Activated T-helper 1 cell treated with anti-CD3 and anti-CD28 coated beads, Interleukin-12 subunit alpha, Interleukin-12 subunit beta, Interleukin-2, Interleukin-4 antibody, amounts not matched to agents 30 ng/mL and 10 ng/mL and 1 ng/mL, durations not matched to agents 14 hours and 24 hours and 36 hours (primary cell): ENCODE results near the gene ZC3H7B. TPM values are rescaled to one million over a fixed set of nuclear protein-coding genes. Genes with fewer than 3 reads are reported as not detected.
"Not testable (repeated sequence)": the region's sequence is repeated elsewhere in the genome, so short reads cannot be mapped to it uniquely, and the experiment has no call there.

Source experiments
- DNase-seq: peaks from one replicate; pipeline ENCODE4 v3.0.0; 2021; ENCODE audit warnings: low spot score
- H3K27ac Mint-ChIP-seq: one replicate; pipeline ENCODE4 v1.8.0; 2021; ENCODE audit warnings: mild to moderate bottlenecking, mixed read lengths
- H3K27me3 Mint-ChIP-seq: one replicate; pipeline ENCODE4 v1.8.0; 2022; ENCODE audit warnings: mild to moderate bottlenecking, moderate library complexity, mixed read lengths; ENCODE audit not compliant: insufficient read depth
- H3K36me3 Mint-ChIP-seq: one replicate; pipeline ENCODE4 v1.8.0; 2021; ENCODE audit warnings: low read depth, mixed read lengths
- H3K4me1 Mint-ChIP-seq: one replicate; pipeline ENCODE4 v1.8.0; 2021; ENCODE audit warnings: low read depth, mixed read lengths
- H3K4me3 Mint-ChIP-seq: one replicate; pipeline ENCODE4 v1.8.0; 2021; ENCODE audit warnings: mild to moderate bottlenecking, moderate library complexity, mixed read lengths
- H3K9me3 Mint-ChIP-seq: one replicate; pipeline ENCODE4 v1.8.0; 2021; ENCODE audit warnings: mixed read lengths
- intact Hi-C: fragments of 100-400 bp; cut with micrococcal nuclease; formaldehyde crosslinking; loops from one replicate; pipeline ENCODE4 v1.15.1; 2024
- total RNA-seq: library from RNA; stranded (reverse); gene quantifications from 2 replicates; pipeline ENCODE4 v1.2.3, GENCODE V29; 2022

ZC3H7B gene
- total RNA-seq, 1 donor from 2014 or later = 77.1 TPM

- H3K27ac Mint-ChIP-seq, H3K27me3 Mint-ChIP-seq, H3K36me3 Mint-ChIP-seq, H3K4me1 Mint-ChIP-seq, DNase-seq, H3K9me3 Mint-ChIP-seq, H3K4me3 Mint-ChIP-seq, intact Hi-C loops: not testable (repeated sequence)
Measured at GRCh38 chr22:41294816-41295215, 6.5 kb upstream of the ZC3H7B start.

DNA sequence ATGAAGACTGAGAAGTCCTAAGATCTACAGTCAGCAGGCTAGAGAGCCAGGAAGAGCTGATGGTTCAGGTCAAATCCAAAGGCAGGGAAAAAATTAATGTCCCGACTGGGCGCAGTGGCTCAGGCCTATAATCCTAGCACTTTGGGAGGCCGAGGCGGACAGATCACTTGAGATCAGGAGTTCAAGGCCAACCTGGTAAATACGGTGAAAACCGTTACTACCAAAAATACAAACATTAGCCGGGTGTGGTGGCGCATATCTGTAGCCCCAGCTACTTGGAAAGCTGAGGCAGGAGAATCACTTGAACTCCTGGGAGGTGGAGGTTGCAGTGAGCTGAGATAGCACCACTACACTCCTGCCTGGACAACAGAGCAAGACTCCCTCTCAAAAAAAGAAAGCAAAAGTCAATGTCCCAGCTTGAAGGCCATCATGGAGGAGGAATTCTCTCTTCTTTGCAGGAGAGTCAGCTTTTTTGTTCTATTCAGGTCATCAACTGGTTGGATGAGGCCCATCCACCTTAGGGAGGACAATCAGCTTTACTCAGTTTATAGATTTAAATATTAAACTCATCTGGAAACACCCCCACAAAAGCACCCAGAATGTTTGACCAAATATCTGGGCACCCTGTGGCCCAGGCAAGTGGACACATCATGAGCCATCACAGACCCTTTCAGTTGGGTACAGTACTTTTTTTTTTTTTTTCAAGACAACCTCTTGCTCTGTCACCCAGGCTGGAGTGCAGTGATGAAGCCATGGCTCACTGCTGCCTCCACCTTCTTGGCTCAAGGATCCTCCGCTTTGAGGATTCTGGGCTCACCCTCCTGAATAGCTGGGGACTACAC lies 4.3 kb upstream of the ZC3H7B start:
- DNase-seq = no peak
- H3K27ac Mint-ChIP-seq = no peak overlapping the region
- H3K9me3 Mint-ChIP-seq = no peaks in the 10 kb centered on the region
- no peak overlapping the region for H3K4me3 Mint-ChIP-seq
- H3K27me3 Mint-ChIP-seq = no peaks in the 10 kb centered on the region
- peaks cover 7% of the 10 kb centered on the region for H3K4me1 Mint-ChIP-seq
- H3K36me3 Mint-ChIP-seq = peaks cover 2% of the 10 kb centered on the region
- intact Hi-C loops = no loop called here

GRCh38 chr22:41300661-41301060 lies 664 bp upstream of the ZC3H7B start:
- H3K4me3 Mint-ChIP-seq = peak overlapping the region; percentile 85
- H3K9me3 Mint-ChIP-seq = no peaks in the 10 kb centered on the region
- no peaks in the 10 kb centered on the region for H3K27me3 Mint-ChIP-seq
- peak overlapping the region; percentile 82 for H3K27ac Mint-ChIP-seq
- intact Hi-C loops = loop anchor here (1.0 to 5.0 kb wide), 4 partner anchors 14 to 443 kb away; partner anchors contain the start of genes EP300, RANGAP1, ST13 and TEF
- DNase-seq = no peak
- H3K36me3 Mint-ChIP-seq = peaks cover 11% of the 10 kb centered on the region
- peaks cover 32% of the 10 kb centered on the region for H3K4me1 Mint-ChIP-seq

DNA sequence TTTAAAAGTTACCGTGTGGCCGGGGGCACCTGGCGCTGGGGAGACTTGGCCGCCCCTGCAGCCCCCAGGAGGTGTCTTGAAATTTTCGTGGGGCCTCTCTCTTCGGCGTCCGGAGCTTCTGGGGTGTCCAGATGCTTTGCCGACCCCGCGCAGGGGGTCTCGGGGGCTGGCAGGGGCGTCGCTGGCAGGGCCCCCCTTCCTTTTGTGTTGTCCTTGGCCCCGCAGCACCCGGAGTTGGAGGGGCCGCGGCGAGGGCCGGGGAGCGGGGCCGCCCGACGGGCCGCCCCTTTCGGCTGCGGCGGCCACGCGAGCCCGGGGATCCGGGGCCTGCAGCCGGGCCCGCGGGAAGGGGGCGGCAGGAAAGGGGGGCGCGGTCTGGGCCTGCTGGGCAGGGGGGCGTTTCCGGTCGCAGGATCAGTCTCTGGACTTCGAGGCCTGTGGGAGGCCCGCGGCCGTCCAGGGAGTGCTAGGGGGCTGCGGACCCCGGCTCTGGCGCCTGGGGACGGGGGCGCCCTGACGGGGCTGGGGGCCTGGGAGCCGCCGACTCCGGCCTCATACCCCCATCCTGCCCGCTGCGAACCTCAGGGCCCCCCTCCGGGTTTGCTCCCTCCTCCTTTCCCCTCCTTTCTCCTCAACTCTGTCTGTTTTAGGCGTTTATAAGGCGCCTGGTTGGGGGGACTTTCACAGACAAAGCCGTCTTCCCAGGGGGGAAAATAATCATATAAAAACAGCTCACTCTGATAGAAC lies 869 bp downstream of the ZC3H7B start:
- H3K4me1 Mint-ChIP-seq = peaks cover 37% of the 10 kb centered on the region
- intact Hi-C loops = loop anchor here (5.0 kb wide), 2 partner anchors 210 to 445 kb away; partner anchors contain the start of genes EP300, ST13 and XPNPEP3
- H3K4me3 Mint-ChIP-seq = peak overlapping the region; percentile 87
- no peak for DNase-seq
- H3K9me3 Mint-ChIP-seq = no peaks in the 10 kb centered on the region
- H3K27ac Mint-ChIP-seq = peak overlapping the region; percentile 78
- no peaks in the 10 kb centered on the region for H3K27me3 Mint-ChIP-seq
- peaks cover 13% of the 10 kb centered on the region for H3K36me3 Mint-ChIP-seq

GRCh38 chr22:41302811-41303210 lies 1.5 kb downstream of the ZC3H7B start:
- Mint-ChIP-seq H3K4me3 (peak overlapping the region; percentile 87), H3K4me1 (peaks cover 43% of the 10 kb centered on the region), H3K36me3 (peaks cover 19% of the 10 kb centered on the region), H3K9me3 (no peaks in the 10 kb centered on the region), H3K27me3 (no peaks in the 10 kb centered on the region), H3K27ac (peak overlapping the region; percentile 78)
- no peak for DNase-seq
- intact Hi-C loops = loop anchor here (5.0 kb wide), 2 partner anchors 211 to 446 kb away; partner anchors contain the start of genes EP300, ST13 and XPNPEP3

- Mint-ChIP-seq H3K4me3 (no peak overlapping the region), H3K27me3 (no peaks in the 10 kb centered on the region), H3K27ac (peak overlapping the region; percentile 12), H3K4me1 (peaks cover 50% of the 10 kb centered on the region), H3K36me3 (peaks cover 29% of the 10 kb centered on the region), H3K9me3 (no peaks in the 10 kb centered on the region)
- intact Hi-C loops = no loop called here
- no peak for DNase-seq
Measured at GRCh38 chr22:41305646-41306045, 4.3 kb downstream of the ZC3H7B start.

DNA sequence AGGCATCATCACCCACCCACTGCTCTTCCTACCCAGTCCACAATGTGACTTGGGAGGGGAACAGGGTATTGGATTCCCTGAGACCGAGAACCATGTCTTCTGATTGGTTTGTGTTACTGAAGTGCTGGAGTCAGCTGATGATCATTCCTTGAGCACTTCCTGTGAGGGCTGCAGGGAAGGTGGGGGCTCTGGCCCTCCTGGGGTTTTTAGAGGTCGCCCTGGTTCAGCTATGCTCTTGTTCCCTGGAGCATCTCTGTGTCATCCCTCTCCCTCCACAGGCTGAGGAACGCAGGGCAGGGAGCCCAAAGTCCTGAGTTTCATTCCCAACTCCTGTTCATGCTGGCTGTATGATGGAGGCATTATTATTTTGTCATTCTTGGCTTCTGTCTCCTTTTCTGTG lies 6.7 kb downstream of the ZC3H7B start:
- Mint-ChIP-seq H3K27ac (peak overlapping the region; percentile 34), H3K4me1 (peaks cover 50% of the 10 kb centered on the region), H3K27me3 (no peaks in the 10 kb centered on the region), H3K4me3 (no peak overlapping the region), H3K36me3 (peaks cover 34% of the 10 kb centered on the region), H3K9me3 (no peaks in the 10 kb centered on the region)
- intact Hi-C loops = no loop called here
- no peak for DNase-seq

DNA sequence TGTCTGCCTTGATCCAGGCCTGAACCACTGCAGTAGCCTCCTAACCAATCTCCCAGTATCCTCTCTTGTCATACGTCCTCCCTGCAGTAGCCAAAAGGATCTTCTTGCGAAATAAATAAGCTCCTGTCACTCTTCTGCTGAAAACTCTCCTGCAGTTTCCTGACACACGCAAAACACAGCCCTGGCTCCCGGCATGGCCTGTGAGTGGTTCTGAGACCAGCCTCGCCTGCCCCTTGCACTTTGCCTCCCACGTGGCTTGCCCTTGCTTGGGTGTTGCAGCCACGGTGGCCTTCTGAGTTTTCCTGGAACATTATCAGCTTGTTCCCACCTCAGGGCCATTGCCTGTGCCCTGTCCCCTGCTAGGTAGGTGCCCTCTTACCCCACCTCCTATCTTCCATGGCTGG lies 7.2 kb downstream of the ZC3H7B start:
- no peak for DNase-seq
- Mint-ChIP-seq H3K4me1 (peaks cover 45% of the 10 kb centered on the region), H3K4me3 (no peak overlapping the region), H3K9me3 (no peaks in the 10 kb centered on the region), H3K36me3 (peaks cover 32% of the 10 kb centered on the region), H3K27me3 (no peaks in the 10 kb centered on the region), H3K27ac (peak overlapping the region; percentile 65)
- intact Hi-C loops = no loop called here

DNA sequence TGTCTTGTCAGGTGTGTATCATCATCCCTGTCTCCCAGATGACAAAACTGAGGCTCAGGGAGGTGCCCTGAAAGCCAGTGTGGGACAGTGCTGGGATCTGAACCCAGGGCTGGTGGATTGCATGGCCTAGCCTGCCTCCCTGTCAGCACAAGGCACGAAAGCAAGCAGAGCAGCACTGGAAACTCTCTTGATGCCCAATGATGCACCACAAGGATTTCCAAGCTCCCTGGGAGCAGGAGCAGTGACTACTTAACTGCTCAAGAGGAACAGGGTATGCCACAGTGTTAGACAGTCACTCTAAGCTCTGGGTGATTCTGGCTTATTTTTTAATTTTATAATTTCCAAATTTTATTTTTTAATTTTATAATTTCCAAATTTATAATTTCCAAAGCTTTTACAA lies 9.0 kb downstream of the ZC3H7B start:
- H3K27me3 Mint-ChIP-seq = no peaks in the 10 kb centered on the region
- intact Hi-C loops = no loop called here
- no peaks in the 10 kb centered on the region for H3K9me3 Mint-ChIP-seq
- DNase-seq = no peak
- H3K4me1 Mint-ChIP-seq = peaks cover 33% of the 10 kb centered on the region
- no peak overlapping the region for H3K4me3 Mint-ChIP-seq
- no peak overlapping the region for H3K27ac Mint-ChIP-seq
- peaks cover 28% of the 10 kb centered on the region for H3K36me3 Mint-ChIP-seq

GRCh38 chr22:41311487-41311886 lies 10.2 kb downstream of the ZC3H7B start:
- Mint-ChIP-seq H3K9me3 (no peaks in the 10 kb centered on the region), H3K4me1 (peaks cover 26% of the 10 kb centered on the region), H3K36me3 (peaks cover 28% of the 10 kb centered on the region), H3K4me3 (no peak overlapping the region), H3K27ac (peak overlapping the region; percentile 18), H3K27me3 (no peaks in the 10 kb centered on the region)
- no peak for DNase-seq
- intact Hi-C loops = no loop called here

- peaks cover 16% of the 10 kb centered on the region for H3K36me3 Mint-ChIP-seq
- H3K9me3 Mint-ChIP-seq = no peaks in the 10 kb centered on the region
- intact Hi-C loops = no loop called here
- no peaks in the 10 kb centered on the region for H3K27me3 Mint-ChIP-seq
- DNase-seq = no peak
- H3K4me1 Mint-ChIP-seq = peaks cover 16% of the 10 kb centered on the region
- H3K4me3 Mint-ChIP-seq = no peak overlapping the region
- no peak overlapping the region for H3K27ac Mint-ChIP-seq
Measured at GRCh38 chr22:41314821-41315220, 13.5 kb downstream of the ZC3H7B start.

- intact Hi-C loops = no loop called here
- Mint-ChIP-seq H3K27me3 (no peaks in the 10 kb centered on the region), H3K4me1 (peaks cover 16% of the 10 kb centered on the region), H3K27ac (no peak overlapping the region), H3K9me3 (no peaks in the 10 kb centered on the region), H3K4me3 (no peak overlapping the region), H3K36me3 (peaks cover 13% of the 10 kb centered on the region)
- no peak for DNase-seq
Measured at GRCh38 chr22:41315586-41315985, 14.3 kb downstream of the ZC3H7B start.
